Mesodermal cell (in vitro differentiated cells): ENCODE data around the gene PTCH2.
A peak's percentile ranks its signal among the peaks of the same experiment; 100 is the strongest.

ENCODE experiments used
- H3K27ac ChIP-seq: 2 replicates; pipeline ENCODE4 v1.7.0; 2013; ENCODE audit warnings: mild to moderate bottlenecking, low read depth, low read length, moderate library complexity; ENCODE audit not compliant: severe bottlenecking
- H3K36me3 ChIP-seq: 2 replicates; pipeline ENCODE4 v1.7.1; 2013; ENCODE audit warnings: mild to moderate bottlenecking, low read length, moderate library complexity; ENCODE audit not compliant: control insufficient read depth, insufficient read depth
- H3K4me1 ChIP-seq: one replicate; pipeline ENCODE4 v1.7.1; 2013; ENCODE audit warnings: mild to moderate bottlenecking, low read length; ENCODE audit not compliant: insufficient read depth, control insufficient read depth, poor library complexity, severe bottlenecking
- H3K4me3 ChIP-seq: 2 replicates; pipeline ENCODE4 v1.7.0; 2013; ENCODE audit warnings: low read length, control low read depth, mild to moderate bottlenecking; ENCODE audit not compliant: insufficient read depth, poor library complexity, severe bottlenecking; ENCODE audit errors: extremely low read depth
- H3K9me3 ChIP-seq: 2 replicates; pipeline ENCODE4 v1.7.1; 2013; ENCODE audit warnings: mild to moderate bottlenecking, low read length, moderate library complexity; ENCODE audit not compliant: control insufficient read depth
- WGBS, 2 experiments: methylation state at CpG; one replicate each; pipeline ENCODE4 v1.1.5; 2013; ENCODE audit warnings: missing lambda C conversion rate in 2 of 2; ENCODE audit not compliant: insufficient coverage in 2 of 2; 5-methylcytosine and 5-hydroxymethylcytosine counted together

Gene PTCH2

GRCh38 chr1:44785501-44786137, 57.4 kb downstream of the PTCH2 start:
- no peaks in the 10 kb centered on the region for H3K9me3 ChIP-seq
- 19 to 38% methylated on average over 8 to 10 of the region's 11 CpGs for WGBS, 2 experiments
- no peak overlapping the region for H3K4me3 ChIP-seq
- H3K27ac ChIP-seq: no peak overlapping the region
- H3K36me3 ChIP-seq: peaks cover 12% of the 10 kb centered on the region
- H3K4me1 ChIP-seq: peaks cover 12% of the 10 kb centered on the region

GRCh38 chr1:44785029-44785380, 58.0 kb downstream of the PTCH2 start:
- Histone ChIP-seq H3K9me3 (no peaks in the 10 kb centered on the region), H3K27ac (no peak overlapping the region), H3K4me3 (no peak overlapping the region), H3K4me1 (peaks cover 12% of the 10 kb centered on the region), H3K36me3 (peaks cover 19% of the 10 kb centered on the region)
- 91 to 93% methylated on average over 6 of the region's 6 CpGs for WGBS, 2 experiments

- WGBS, 2 experiments: 13 to 19% methylated on average over 62 to 66 of the region's 71 CpGs
- Histone ChIP-seq H3K9me3 (no peaks in the 10 kb centered on the region), H3K27ac (no peak overlapping the region), H3K36me3 (peaks cover 24% of the 10 kb centered on the region), H3K4me3 (peak overlapping the region; percentile 24), H3K4me1 (peaks cover 12% of the 10 kb centered on the region)
Measured at GRCh38 chr1:44784094-44785028, 58.7 kb downstream of the PTCH2 start.

GRCh38 chr1:44783697-44784093, 59.4 kb downstream of the PTCH2 start:
- Histone ChIP-seq H3K4me1 (peaks cover 13% of the 10 kb centered on the region), H3K9me3 (no peaks in the 10 kb centered on the region)
- WGBS, 2 experiments: 75 to 82% methylated on average over 7 to 8 of the region's 8 CpGs

GRCh38 chr1:44780583-44781121, 62.4 kb downstream of the PTCH2 start:
- Histone ChIP-seq H3K36me3 (peaks cover 60% of the 10 kb centered on the region), H3K4me3 (no peak overlapping the region), H3K27ac (no peak overlapping the region), H3K4me1 (peaks cover 22% of the 10 kb centered on the region), H3K9me3 (no peaks in the 10 kb centered on the region)
- 97 to 98% methylated on average over 12 to 14 of the region's 14 CpGs for WGBS, 2 experiments

More at GRCh38 chr1:44783697-44784093, 59.4 kb downstream of the PTCH2 start:
- Histone ChIP-seq H3K4me3 (peak overlapping the region; percentile 24), H3K36me3 (peaks cover 31% of the 10 kb centered on the region), H3K27ac (no peak overlapping the region)

- no peaks in the 10 kb centered on the region for H3K9me3 ChIP-seq
- H3K27ac ChIP-seq: no peak overlapping the region
- H3K4me3 ChIP-seq: no peak overlapping the region
- peaks cover 19% of the 10 kb centered on the region for H3K4me1 ChIP-seq
- 92 to 96% methylated on average over 6 of the region's 6 CpGs for WGBS, 2 experiments
- H3K36me3 ChIP-seq: peaks cover 60% of the 10 kb centered on the region
Measured at GRCh38 chr1:44778705-44779576, 64.1 kb downstream of the PTCH2 start.

- 94 to 98% methylated on average over 11 to 13 of the region's 13 CpGs for WGBS, 2 experiments
- peaks cover 60% of the 10 kb centered on the region for H3K36me3 ChIP-seq
- H3K4me1 ChIP-seq: peaks cover 14% of the 10 kb centered on the region
- H3K27ac ChIP-seq: peak overlapping the region; percentile 23
- H3K9me3 ChIP-seq: no peaks in the 10 kb centered on the region
- peak overlapping the region; percentile 1 for H3K4me3 ChIP-seq
Measured at GRCh38 chr1:44777969-44778635, 65.0 kb downstream of the PTCH2 start.

GRCh38 chr1:44777547-44777946, 65.5 kb downstream of the PTCH2 start:
- peak overlapping the region; percentile 23 for H3K27ac ChIP-seq
- 96% methylated on average over 13 of the region's 14 CpGs for WGBS, 2 experiments
- H3K4me3 ChIP-seq: peak overlapping the region; percentile 94

GRCh38 chr1:44776730-44777068, 66.4 kb downstream of the PTCH2 start:
- peak overlapping the region; percentile 59 for H3K27ac ChIP-seq
- WGBS, 2 experiments: 46 to 49% methylated on average over 11 of the region's 12 CpGs
- peak overlapping the region; percentile 94 for H3K4me3 ChIP-seq
- peaks cover 14% of the 10 kb centered on the region for H3K4me1 ChIP-seq
- H3K9me3 ChIP-seq: no peaks in the 10 kb centered on the region
- H3K36me3 ChIP-seq: peaks cover 57% of the 10 kb centered on the region

More at GRCh38 chr1:44777547-44777946, 65.5 kb downstream of the PTCH2 start:
- peaks cover 14% of the 10 kb centered on the region for H3K4me1 ChIP-seq
- H3K36me3 ChIP-seq: peaks cover 60% of the 10 kb centered on the region
- H3K9me3 ChIP-seq: no peaks in the 10 kb centered on the region
